NT2/D1 (cell line): Measurements from ENCODE around the gene SLC2A3.

ENCODE experiments used
- YY1 ChIP-seq: IDR thresholded peaks from 2 replicates; pipeline ENCODE4 v1.6.1; 2011; ENCODE audit not compliant: insufficient read length, insufficient read depth
- ZNF274 ChIP-seq: IDR thresholded peaks from 2 replicates; pipeline ENCODE4 v1.6.1; 2011; ENCODE audit warnings: mild to moderate bottlenecking, low read depth, low read length

DNA sequence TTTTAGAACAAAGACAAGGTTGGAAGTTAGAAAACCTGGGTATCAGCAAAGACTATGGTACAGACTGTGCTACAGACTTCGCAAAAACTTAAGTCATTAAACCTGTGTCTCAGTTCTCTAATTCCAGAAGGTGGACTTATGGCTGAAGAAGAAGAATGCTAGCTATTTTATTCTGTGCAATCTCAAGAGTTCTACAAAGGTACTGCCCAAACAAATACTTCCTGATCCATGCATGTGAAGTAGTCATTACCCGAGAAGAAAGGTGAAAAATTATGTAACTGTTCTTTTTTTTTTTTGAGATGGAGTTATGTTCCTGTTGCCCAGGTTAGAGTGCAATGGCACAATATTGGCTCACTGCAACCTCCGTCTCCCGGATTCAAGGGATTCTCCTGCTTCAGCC lies 45.5 kb upstream of the SLC2A3 start:
- no peak for TF ChIP-seq ZNF274
- TF ChIP-seq YY1, result no peak
